ENCODE results near the gene PORCN. TPM values are rescaled to one million over a fixed set of nuclear protein-coding genes. Genes with fewer than 3 reads are reported as not detected.

Gene PORCN
- total RNA-seq, 1 experiment from 2014 or later = 11.9 TPM

GRCh38 chrX:48475296-48475695, 33.5 kb upstream of the PORCN start:
- POLR2A ChIA-PET (ENCODE audit: low non-redundant PET) = interaction anchor here (0.5 kb wide), 1 partner anchor 571 kb away, joined by 4 read pairs; no protein-coding TSS in a partner anchor
- intact Hi-C loops (cut with micrococcal nuclease; ENCODE audit: unreplicated experiment) = no loop called here
- TF ChIP-seq EZH2 (IDR thresholded peaks at IDR 0.05; ENCODE audit: borderline replicate concordance, low read depth, low read length, poor library complexity, severe bottlenecking) = no peak
- TF ChIP-seq, protein P1, sequence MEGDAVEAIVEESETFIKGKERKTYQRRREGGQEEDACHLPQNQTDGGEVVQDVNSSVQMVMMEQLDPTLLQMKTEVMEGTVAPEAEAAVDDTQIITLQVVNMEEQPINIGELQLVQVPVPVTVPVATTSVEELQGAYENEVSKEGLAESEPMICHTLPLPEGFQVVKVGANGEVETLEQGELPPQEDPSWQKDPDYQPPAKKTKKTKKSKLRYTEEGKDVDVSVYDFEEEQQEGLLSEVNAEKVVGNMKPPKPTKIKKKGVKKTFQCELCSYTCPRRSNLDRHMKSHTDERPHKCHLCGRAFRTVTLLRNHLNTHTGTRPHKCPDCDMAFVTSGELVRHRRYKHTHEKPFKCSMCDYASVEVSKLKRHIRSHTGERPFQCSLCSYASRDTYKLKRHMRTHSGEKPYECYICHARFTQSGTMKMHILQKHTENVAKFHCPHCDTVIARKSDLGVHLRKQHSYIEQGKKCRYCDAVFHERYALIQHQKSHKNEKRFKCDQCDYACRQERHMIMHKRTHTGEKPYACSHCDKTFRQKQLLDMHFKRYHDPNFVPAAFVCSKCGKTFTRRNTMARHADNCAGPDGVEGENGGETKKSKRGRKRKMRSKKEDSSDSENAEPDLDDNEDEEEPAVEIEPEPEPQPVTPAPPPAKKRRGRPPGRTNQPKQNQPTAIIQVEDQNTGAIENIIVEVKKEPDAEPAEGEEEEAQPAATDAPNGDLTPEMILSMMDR (conservative IDR thresholded peaks at IDR 0.05; ENCODE audit: low read depth, low read length) = no peak
- CTCF ChIA-PET = no interaction called here
- Histone ChIP-seq H3K36me3 (ENCODE audit: insufficient read depth, low read length, poor library complexity, severe bottlenecking) (no peaks in the 10 kb centered on the region), H3K27ac (ENCODE audit: low read depth, low read length, poor library complexity, severe bottlenecking) (peak overlapping the region; percentile 83), H3K27me3 (replicated peaks; ENCODE audit: insufficient read depth, low read depth, low read length, poor library complexity) (no peaks in the 10 kb centered on the region), H3K4me1 (ENCODE audit: insufficient read depth, low read length, poor library complexity, severe bottlenecking) (peaks cover 9% of the 10 kb centered on the region), H3K9me3 (ENCODE audit: low read depth, low read length, poor library complexity, severe bottlenecking) (no peaks in the 10 kb centered on the region), H3K4me3 (ENCODE audit: low read depth, low read length, poor library complexity, severe bottlenecking) (peak overlapping the region; percentile 81)
- BruUV-seq (replicated peaks) = no TSS peak
- DNase-seq (ENCODE audit: low spot score) = no peak

- Histone ChIP-seq H3K27me3 (replicated peaks; ENCODE audit: insufficient read depth, low read depth, low read length, poor library complexity) (no peaks in the 10 kb centered on the region), H3K36me3 (ENCODE audit: insufficient read depth, low read length, poor library complexity, severe bottlenecking) (no peaks in the 10 kb centered on the region), H3K27ac (ENCODE audit: low read depth, low read length, poor library complexity, severe bottlenecking) (peak within 1 kb of the TSS; percentile 83), H3K9me3 (ENCODE audit: low read depth, low read length, poor library complexity, severe bottlenecking) (no peaks in the 10 kb centered on the region), H3K4me1 (ENCODE audit: insufficient read depth, low read length, poor library complexity, severe bottlenecking) (peaks cover 9% of the 10 kb centered on the region), H3K4me3 (ENCODE audit: low read depth, low read length, poor library complexity, severe bottlenecking) (peak within 1 kb of the TSS; percentile 81)
- DNase-seq (ENCODE audit: low spot score) = peak; percentile 95
- POLR2A ChIA-PET (ENCODE audit: low non-redundant PET) = no interaction called here
- TF ChIP-seq, protein P1 (conservative IDR thresholded peaks at IDR 0.05; ENCODE audit: low read depth, low read length) = no peak
- TF ChIP-seq EZH2 (IDR thresholded peaks at IDR 0.05; ENCODE audit: borderline replicate concordance, low read depth, low read length, poor library complexity, severe bottlenecking) = no peak
- intact Hi-C loops (cut with micrococcal nuclease; ENCODE audit: unreplicated experiment) = no loop called here
- CTCF ChIA-PET = no interaction called here
- no TSS peak for BruUV-seq (replicated peaks)
Observed at GRCh38 chrX:48475774-48476577, 32.8 kb upstream of the PORCN start, which contains the start of gene FTSJ1. Gene FTSJ1 (plus strand): TSS chrX:48476199. CDS start chrX:48478048, 1,849 bp downstream.

GRCh38 chrX:48476919-48477318, 31.9 kb upstream of the PORCN start:
- peak overlapping the region; percentile 81 for H3K4me3 ChIP-seq (ENCODE audit: low read depth, low read length, poor library complexity, severe bottlenecking)
- no TSS peak for BruUV-seq (replicated peaks)
- H3K27me3 ChIP-seq (replicated peaks; ENCODE audit: insufficient read depth, low read depth, low read length, poor library complexity) = no peaks in the 10 kb centered on the region
- CTCF ChIA-PET = no interaction called here
- H3K4me1 ChIP-seq (ENCODE audit: insufficient read depth, low read length, poor library complexity, severe bottlenecking) = peaks cover 9% of the 10 kb centered on the region
- POLR2A ChIA-PET (ENCODE audit: low non-redundant PET) = no interaction called here
- TF ChIP-seq, protein P1 (conservative IDR thresholded peaks at IDR 0.05; ENCODE audit: low read depth, low read length) = no peak
- TF ChIP-seq EZH2 (IDR thresholded peaks at IDR 0.05; ENCODE audit: borderline replicate concordance, low read depth, low read length, poor library complexity, severe bottlenecking) = no peak
- H3K9me3 ChIP-seq (ENCODE audit: low read depth, low read length, poor library complexity, severe bottlenecking) = no peaks in the 10 kb centered on the region
- intact Hi-C loops (cut with micrococcal nuclease; ENCODE audit: unreplicated experiment) = no loop called here
- H3K27ac ChIP-seq (ENCODE audit: low read depth, low read length, poor library complexity, severe bottlenecking) = no peak overlapping the region
- no peak for DNase-seq (ENCODE audit: low spot score)
- peaks cover 5% of the 10 kb centered on the region for H3K36me3 ChIP-seq (ENCODE audit: insufficient read depth, low read length, poor library complexity, severe bottlenecking)

Data from A673 (cell line).